ENCODE measurements around the gene ATP6V0C. TPM values are rescaled to one million over a fixed set of nuclear protein-coding genes. Genes with fewer than 3 reads are reported as not detected.

Gene ATP6V0C
- total and polyA plus RNA-seq, 2 of the 13 experiments (the other 11 are each of a cell fraction or from before 2014, with no cell fraction given) = 10.4 to 20.1 TPM

DNA sequence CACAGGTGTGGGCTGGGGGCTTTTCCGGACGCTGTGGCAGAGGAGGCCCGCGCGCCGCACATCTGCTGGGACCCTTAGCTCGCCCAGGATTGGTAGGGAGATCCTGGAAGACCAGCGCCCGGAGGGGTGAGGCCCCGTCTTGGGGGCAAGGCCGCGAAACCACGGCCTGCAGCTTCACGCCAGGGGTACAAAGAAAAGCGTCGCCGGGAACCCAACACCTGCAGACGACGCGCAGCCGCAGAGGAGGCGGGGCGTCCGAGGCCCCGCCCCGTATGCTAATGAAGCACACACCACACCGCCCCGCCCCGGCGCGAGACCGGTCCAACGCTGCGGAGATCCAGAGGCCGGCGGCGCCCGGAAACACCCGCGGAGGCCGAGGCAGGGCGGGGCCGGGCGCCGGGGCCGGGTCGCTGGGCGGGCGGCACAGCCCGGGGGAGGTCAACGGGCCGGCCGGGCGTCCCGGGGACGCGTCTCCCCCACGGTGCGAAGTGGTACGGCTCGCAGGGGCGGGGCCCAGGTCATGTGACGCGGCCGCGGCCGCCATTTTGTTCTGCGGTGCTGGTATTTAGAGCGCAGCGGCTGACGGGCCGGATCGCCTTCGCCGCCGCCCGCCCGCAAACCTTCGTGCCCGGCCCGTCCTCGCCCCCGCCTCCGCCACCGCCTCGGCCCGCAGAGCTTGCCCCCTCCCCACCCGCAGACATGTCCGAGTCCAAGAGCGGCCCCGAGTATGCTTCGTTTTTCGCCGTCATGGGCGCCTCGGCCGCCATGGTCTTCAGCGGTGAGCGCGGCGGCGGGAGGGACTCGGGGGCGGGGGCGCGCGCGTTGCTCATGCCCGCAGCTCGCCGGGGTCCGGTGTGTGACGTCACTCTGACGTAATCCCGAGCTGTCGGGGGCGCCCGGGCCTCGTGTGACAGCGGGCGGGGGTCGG is at the start of gene ATP6V0C (continued):
- peak; percentile 50; the same call in 1 of the 2 replicates for TF ChIP-seq RFXAP (CRISPR knock-in tag; IDR thresholded peaks at IDR 0.05; ENCODE audit: borderline replicate concordance)
- no peak for TF ChIP-seq NCOA1 (CRISPR knock-in tag; IDR thresholded peaks at IDR 0.05)
- TF ChIP-seq ZNF138 (CRISPR knock-in tag; IDR thresholded peaks at IDR 0.05; ENCODE audit: low read depth) = no peak
- no peak for TF ChIP-seq KDM5A (IDR thresholded peaks at IDR 0.05; ENCODE audit: borderline replicate concordance, low read length)
- TF ChIP-seq NR1H2 (CRISPR knock-in tag; IDR thresholded peaks at IDR 0.05; ENCODE audit: borderline replicate concordance, low read depth) = no peak
- peak; percentile 69 for TF ChIP-seq ARNT2 (CRISPR knock-in tag; IDR thresholded peaks at IDR 0.05; ENCODE audit: low read depth)
- no peak for TF ChIP-seq TCF12 (IDR thresholded peaks at IDR 0.05)
- TF ChIP-seq TCF12 (CRISPR knock-in tag; IDR thresholded peaks at IDR 0.05) = no peak
- TF ChIP-seq, protein P1, sequence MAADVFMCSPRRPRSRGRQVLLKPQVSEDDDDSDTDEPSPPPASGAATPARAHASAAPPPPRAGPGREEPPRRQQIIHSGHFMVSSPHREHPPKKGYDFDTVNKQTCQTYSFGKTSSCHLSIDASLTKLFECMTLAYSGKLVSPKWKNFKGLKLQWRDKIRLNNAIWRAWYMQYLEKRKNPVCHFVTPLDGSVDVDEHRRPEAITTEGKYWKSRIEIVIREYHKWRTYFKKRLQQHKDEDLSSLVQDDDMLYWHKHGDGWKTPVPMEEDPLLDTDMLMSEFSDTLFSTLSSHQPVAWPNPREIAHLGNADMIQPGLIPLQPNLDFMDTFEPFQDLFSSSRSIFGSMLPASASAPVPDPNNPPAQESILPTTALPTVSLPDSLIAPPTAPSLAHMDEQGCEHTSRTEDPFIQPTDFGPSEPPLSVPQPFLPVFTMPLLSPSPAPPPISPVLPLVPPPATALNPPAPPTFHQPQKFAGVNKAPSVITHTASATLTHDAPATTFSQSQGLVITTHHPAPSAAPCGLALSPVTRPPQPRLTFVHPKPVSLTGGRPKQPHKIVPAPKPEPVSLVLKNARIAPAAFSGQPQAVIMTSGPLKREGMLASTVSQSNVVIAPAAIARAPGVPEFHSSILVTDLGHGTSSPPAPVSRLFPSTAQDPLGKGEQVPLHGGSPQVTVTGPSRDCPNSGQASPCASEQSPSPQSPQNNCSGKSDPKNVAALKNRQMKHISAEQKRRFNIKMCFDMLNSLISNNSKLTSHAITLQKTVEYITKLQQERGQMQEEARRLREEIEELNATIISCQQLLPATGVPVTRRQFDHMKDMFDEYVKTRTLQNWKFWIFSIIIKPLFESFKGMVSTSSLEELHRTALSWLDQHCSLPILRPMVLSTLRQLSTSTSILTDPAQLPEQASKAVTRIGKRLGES (CRISPR knock-in tag; IDR thresholded peaks at IDR 0.05; ENCODE audit: borderline replicate concordance) = no peak
- no peak for TF ChIP-seq ZNF317 (CRISPR knock-in tag; IDR thresholded peaks at IDR 0.05)
- TF ChIP-seq, protein P2, sequence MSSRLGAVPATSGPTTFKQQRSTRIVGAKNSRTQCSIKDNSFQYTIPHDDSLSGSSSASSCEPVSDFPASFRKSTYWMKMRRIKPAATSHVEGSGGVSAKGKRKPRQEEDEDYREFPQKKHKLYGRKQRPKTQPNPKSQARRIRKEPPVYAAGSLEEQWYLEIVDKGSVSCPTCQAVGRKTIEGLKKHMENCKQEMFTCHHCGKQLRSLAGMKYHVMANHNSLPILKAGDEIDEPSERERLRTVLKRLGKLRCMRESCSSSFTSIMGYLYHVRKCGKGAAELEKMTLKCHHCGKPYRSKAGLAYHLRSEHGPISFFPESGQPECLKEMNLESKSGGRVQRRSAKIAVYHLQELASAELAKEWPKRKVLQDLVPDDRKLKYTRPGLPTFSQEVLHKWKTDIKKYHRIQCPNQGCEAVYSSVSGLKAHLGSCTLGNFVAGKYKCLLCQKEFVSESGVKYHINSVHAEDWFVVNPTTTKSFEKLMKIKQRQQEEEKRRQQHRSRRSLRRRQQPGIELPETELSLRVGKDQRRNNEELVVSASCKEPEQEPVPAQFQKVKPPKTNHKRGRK (CRISPR knock-in tag; IDR thresholded peaks at IDR 0.05) = no peak
- TF ChIP-seq, protein P3, sequence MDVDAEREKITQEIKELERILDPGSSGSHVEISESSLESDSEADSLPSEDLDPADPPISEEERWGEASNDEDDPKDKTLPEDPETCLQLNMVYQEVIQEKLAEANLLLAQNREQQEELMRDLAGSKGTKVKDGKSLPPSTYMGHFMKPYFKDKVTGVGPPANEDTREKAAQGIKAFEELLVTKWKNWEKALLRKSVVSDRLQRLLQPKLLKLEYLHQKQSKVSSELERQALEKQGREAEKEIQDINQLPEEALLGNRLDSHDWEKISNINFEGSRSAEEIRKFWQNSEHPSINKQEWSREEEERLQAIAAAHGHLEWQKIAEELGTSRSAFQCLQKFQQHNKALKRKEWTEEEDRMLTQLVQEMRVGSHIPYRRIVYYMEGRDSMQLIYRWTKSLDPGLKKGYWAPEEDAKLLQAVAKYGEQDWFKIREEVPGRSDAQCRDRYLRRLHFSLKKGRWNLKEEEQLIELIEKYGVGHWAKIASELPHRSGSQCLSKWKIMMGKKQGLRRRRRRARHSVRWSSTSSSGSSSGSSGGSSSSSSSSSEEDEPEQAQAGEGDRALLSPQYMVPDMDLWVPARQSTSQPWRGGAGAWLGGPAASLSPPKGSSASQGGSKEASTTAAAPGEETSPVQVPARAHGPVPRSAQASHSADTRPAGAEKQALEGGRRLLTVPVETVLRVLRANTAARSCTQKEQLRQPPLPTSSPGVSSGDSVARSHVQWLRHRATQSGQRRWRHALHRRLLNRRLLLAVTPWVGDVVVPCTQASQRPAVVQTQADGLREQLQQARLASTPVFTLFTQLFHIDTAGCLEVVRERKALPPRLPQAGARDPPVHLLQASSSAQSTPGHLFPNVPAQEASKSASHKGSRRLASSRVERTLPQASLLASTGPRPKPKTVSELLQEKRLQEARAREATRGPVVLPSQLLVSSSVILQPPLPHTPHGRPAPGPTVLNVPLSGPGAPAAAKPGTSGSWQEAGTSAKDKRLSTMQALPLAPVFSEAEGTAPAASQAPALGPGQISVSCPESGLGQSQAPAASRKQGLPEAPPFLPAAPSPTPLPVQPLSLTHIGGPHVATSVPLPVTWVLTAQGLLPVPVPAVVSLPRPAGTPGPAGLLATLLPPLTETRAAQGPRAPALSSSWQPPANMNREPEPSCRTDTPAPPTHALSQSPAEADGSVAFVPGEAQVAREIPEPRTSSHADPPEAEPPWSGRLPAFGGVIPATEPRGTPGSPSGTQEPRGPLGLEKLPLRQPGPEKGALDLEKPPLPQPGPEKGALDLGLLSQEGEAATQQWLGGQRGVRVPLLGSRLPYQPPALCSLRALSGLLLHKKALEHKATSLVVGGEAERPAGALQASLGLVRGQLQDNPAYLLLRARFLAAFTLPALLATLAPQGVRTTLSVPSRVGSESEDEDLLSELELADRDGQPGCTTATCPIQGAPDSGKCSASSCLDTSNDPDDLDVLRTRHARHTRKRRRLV (CRISPR knock-in tag; IDR thresholded peaks at IDR 0.05) = no peak
- no peak for TF ChIP-seq TARDBP (CRISPR knock-in tag; IDR thresholded peaks at IDR 0.05)
- no peak for TF ChIP-seq ZNF12 (CRISPR knock-in tag; IDR thresholded peaks at IDR 0.05)
- 0 out of 2 replicates have a peak, but pooled peaks have one; percentile 10 for TF ChIP-seq HNF4G (IDR thresholded peaks at IDR 0.05; ENCODE audit: borderline replicate concordance, low read depth, low read length)
- TF ChIP-seq HNF4G (CRISPR knock-in tag; IDR thresholded peaks at IDR 0.05; ENCODE audit: borderline replicate concordance, low read depth) = no peak; the same call in 1 of the 2 replicates
- TF ChIP-seq ZNF20 (CRISPR knock-in tag; IDR thresholded peaks at IDR 0.05) = no peak
- TF ChIP-seq, protein P4, sequence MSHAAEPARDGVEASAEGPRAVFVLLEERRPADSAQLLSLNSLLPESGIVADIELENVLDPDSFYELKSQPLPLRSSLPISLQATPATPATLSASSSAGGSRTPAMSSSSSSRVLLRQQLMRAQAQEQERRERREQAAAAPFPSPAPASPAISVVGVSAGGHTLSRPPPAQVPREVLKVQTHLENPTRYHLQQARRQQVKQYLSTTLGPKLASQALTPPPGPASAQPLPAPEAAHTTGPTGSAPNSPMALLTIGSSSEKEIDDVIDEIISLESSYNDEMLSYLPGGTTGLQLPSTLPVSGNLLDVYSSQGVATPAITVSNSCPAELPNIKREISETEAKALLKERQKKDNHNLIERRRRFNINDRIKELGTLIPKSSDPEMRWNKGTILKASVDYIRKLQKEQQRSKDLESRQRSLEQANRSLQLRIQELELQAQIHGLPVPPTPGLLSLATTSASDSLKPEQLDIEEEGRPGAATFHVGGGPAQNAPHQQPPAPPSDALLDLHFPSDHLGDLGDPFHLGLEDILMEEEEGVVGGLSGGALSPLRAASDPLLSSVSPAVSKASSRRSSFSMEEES (CRISPR knock-in tag; IDR thresholded peaks at IDR 0.05) = peak; percentile 68
